NCI-H2196 (cell line): ENCODE measurements around the gene KATNBL1.
"Not testable (repeated sequence)": the region's sequence is repeated elsewhere in the genome, so short reads cannot be mapped to it uniquely, and the experiment has no call there.

Source experiments
- DNase-seq: peaks from one replicate; lab custom pipeline; 2025; ENCODE audit not compliant: unreplicated experiment; lab: John Stamatoyannopoulos, UW

KATNBL1 gene

GRCh38 chr15:34203305-34203704 lies 6.6 kb downstream of the KATNBL1 start:
- no peak for DNase-seq

DNA sequence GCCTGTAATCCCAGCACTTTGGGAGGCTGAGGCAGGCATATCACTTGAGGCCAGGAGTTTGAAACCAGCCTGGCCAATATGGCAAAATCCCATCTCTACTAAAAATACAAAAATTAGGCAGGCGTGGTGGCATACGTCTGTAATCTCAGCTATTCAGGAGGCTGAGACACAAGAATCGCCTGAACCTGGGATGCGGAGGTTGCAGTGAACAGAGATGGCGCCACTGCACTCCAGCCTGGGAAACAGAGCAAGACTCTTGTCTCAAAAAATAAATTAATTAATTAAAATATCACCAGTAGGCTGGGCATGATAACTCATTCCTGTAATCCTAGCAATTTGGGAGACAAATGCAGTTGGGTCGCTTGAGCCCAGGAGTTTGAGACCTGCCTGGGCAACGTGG lies 16.6 kb downstream of the KATNBL1 start:
- DNase-seq: not testable (repeated sequence)

- no peak for DNase-seq
Measured at GRCh38 chr15:34188711-34189110, 21.2 kb downstream of the KATNBL1 start.

DNA sequence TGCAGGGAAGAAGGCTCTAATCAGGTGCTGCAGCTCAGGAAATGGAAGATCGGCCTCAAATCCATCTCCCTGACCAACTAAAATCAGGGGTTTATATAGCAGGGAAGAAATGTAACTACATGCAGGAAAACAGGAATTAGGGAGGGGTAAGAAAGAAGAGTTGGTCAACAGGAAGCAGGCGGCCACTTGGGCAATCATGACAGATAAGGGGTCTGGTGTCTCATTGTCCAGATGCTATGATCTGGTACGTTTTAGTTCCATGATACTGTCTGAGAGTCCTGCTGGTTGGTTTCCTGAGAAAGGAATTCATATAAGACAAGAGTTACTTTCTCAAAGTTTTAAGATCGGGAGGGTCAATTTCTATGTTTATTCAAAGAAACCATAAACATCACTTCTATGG lies 24.2 kb downstream of the KATNBL1 start:
- DNase-seq: no peak

DNA sequence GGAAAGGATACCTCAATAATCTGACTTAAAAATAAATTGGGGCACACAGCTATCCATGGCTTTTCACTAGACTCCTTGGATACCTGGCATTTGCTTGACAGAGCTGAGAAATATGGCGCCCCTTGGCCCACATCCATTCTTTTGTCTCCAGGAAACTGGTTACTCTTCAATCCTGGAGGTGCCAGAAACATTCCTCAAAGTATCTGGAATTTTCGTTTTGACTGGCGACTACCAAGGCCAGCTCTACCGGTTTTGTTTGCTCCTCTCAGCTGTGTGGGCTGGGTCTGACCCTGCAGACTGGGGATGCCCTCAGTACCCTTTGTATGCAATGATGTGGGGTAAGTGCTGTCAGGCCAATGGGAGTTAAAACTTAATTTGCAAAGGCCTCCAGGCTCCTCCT lies 27.0 kb downstream of the KATNBL1 start:
- DNase-seq: no peak

DNA sequence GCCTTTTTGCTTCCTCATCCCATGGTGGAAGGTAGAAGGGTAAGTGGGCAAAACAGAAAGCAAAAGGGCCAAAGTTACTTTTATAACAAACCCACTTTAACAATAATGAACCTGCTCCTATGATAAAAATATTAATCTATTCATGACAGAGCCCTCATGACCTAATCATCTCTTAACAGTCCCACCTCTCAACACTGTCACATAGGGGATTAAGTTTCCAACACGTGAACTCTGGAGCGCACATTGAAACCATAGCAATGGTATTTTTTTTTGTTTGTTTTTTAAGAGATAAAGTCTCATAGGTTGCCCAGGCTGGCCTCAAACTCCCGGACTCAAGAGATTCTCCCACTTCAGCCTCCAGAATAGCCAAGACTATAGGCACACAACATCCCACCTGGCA lies 30.7 kb downstream of the KATNBL1 start:
- DNase-seq: no peak

GRCh38 chr15:34165987-34166573 lies 43.8 kb downstream of the KATNBL1 start:
- not testable (repeated sequence) for DNase-seq

GRCh38 chr15:34161329-34161963 lies 48.5 kb downstream of the KATNBL1 start:
- no peak for DNase-seq

DNA sequence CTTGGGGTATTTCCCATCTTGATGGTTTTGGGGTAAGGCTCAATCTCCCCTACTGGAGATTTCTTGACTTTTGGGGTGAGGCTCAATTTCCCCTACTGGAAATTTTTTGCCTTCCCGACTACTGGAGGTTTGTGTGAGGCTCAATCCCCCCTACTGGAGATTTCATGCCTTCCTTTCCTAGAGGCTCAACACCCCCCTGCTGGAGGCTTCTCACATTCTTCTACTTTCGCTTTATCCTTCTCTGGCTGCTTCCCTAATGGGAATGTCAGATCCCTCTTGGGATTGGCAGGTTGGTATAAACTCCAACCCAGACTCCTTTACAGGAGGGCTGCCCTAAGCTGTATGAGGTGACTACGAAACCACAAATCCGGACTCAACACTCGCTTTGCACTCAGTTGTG lies 49.2 kb downstream of the KATNBL1 start:
- DNase-seq: no peak

GRCh38 chr15:34158355-34158754 lies 51.5 kb downstream of the KATNBL1 start:
- no peak for DNase-seq

GRCh38 chr15:34155859-34156258 lies 54.0 kb downstream of the KATNBL1 start:
- no peak for DNase-seq

GRCh38 chr15:34154725-34155204 lies 55.1 kb downstream of the KATNBL1 start:
- DNase-seq: no peak

GRCh38 chr15:34147371-34148140 lies 62.3 kb downstream of the KATNBL1 start:
- no peak for DNase-seq

DNA sequence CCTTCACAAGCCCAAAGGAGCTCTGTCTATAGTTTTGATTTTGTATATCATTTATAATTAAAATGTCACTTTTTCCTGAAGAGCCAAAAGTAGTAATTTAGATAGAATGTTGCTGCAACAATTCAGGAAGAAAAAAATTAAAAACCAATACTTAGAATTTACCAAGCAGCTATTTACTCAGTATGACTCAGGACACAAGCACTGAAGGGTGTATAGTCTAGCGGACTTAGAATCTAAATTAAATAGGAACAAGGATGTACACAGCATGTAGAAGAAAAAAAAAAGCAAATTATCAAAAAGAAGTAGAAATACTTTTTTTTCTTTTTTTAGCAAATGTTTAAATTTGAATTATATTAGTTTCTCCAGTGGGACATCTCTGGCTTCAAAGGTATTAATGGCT lies 76.4 kb downstream of the KATNBL1 start:
- no peak for DNase-seq

DNA sequence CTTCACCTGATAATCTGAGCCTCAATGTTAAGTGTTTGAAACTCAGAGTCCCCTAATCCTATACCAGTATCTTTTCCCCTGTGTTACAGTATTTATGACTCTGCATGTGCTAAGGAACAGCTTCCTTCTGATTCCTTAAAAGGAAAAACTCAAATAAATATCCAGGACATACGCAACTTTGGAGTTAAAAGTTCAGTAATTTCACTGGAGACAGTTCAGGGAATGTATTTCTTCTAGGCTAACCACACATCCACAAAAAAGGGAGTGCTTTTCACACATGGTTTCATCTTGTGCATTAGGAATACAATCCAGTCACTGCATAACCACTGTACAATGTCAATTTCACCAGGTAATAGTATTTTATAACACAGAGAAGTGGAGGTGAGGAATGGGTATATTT lies 77.0 kb downstream of the KATNBL1 start:
- no peak for DNase-seq

- DNase-seq: no peak
Measured at GRCh38 chr15:34128898-34129297, 81.0 kb downstream of the KATNBL1 start.

DNA sequence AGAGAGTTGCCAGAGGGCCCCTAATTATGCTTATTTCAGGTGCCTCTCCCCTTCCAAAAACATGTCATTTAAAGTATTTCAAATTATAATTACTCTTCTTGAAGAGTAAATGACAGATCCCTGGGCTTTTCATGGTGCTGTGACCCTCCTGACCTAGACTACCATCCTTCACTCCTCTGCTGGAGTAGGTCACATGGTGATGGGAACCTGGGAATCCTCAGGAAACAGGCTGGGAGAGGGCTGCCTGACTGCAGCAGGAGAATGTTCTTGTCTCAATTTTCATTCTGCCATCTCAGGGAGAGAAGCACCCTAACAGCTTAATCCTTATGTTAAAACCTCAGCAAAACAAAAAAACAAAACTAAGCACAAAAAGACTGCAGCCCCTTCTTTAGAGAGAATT lies 83.4 kb downstream of the KATNBL1 start:
- no peak for DNase-seq

- DNase-seq: no peak
Measured at GRCh38 chr15:34125945-34126344, 84.0 kb downstream of the KATNBL1 start.

GRCh38 chr15:34124651-34125050 lies 85.2 kb downstream of the KATNBL1 start:
- DNase-seq: no peak

GRCh38 chr15:34122771-34123183 lies 87.1 kb downstream of the KATNBL1 start:
- DNase-seq: no peak

DNA sequence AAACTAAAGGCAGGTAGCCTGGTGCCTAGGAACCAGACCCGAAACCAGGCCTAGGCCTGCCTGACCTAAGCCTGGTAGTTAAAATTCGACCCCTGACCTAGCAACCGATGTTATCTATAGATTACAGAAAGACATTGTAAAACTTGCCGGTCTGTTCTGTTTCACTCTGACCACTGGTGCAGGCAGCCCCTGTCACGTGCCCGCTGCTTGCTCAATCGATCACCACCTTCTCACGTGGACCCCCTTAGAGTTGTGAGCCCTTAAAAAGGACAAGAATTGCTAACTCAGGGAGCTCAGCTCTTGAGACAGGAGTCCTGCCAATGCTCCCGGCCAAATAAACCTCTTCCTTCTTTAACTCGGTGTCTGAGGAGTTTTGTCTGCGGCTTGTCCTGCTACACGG lies 88.1 kb downstream of the KATNBL1 start:
- not testable (repeated sequence) for DNase-seq

DNA sequence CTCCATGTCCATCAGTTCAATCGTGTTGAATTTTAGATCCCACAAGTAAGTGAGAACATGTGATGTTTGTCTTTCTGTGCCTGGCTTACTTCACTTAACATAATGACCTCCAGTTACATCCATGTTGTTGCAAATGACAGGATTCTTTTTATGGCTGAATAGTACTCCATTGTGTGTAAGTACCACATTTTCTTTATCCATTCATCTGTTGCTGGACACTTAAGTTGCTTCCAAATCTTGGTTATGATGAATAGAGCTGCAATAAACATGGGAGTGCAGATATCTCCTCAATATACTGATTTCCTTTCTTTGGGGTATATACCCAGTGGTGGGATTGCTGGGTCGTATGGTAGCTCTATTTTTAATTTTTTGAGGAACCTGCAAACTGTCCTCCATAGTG lies 89.5 kb downstream of the KATNBL1 start:
- DNase-seq: not testable (repeated sequence)
